ENCODE data around the gene CFP.

DNA sequence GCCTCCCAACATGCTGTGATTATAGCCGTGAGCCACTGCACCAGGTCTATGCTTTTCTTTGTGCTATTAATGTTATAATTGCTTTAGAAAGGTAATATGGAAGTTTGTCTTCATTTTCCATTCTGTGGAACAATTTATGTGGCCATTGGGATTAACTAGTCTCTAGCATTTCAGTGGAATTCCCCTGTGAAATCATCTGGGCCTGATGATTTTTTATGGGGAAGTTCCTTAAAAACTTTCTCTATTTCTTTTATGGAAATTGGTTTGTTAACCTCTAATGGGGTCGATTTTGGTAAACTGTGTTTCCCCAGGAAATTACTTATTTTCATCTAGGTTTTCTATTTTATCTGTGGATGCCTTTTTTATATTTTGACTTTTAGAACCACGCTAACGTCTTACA lies 36.2 kb downstream of the CFP start:
- TF ChIP-seq, protein P1, sequence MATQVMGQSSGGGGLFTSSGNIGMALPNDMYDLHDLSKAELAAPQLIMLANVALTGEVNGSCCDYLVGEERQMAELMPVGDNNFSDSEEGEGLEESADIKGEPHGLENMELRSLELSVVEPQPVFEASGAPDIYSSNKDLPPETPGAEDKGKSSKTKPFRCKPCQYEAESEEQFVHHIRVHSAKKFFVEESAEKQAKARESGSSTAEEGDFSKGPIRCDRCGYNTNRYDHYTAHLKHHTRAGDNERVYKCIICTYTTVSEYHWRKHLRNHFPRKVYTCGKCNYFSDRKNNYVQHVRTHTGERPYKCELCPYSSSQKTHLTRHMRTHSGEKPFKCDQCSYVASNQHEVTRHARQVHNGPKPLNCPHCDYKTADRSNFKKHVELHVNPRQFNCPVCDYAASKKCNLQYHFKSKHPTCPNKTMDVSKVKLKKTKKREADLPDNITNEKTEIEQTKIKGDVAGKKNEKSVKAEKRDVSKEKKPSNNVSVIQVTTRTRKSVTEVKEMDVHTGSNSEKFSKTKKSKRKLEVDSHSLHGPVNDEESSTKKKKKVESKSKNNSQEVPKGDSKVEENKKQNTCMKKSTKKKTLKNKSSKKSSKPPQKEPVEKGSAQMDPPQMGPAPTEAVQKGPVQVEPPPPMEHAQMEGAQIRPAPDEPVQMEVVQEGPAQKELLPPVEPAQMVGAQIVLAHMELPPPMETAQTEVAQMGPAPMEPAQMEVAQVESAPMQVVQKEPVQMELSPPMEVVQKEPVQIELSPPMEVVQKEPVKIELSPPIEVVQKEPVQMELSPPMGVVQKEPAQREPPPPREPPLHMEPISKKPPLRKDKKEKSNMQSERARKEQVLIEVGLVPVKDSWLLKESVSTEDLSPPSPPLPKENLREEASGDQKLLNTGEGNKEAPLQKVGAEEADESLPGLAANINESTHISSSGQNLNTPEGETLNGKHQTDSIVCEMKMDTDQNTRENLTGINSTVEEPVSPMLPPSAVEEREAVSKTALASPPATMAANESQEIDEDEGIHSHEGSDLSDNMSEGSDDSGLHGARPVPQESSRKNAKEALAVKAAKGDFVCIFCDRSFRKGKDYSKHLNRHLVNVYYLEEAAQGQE (IDR thresholded peaks at IDR 0.05; ENCODE audit: insufficient replicate concordance, low read depth), result no peak
- TF ChIP-seq, protein P2, sequence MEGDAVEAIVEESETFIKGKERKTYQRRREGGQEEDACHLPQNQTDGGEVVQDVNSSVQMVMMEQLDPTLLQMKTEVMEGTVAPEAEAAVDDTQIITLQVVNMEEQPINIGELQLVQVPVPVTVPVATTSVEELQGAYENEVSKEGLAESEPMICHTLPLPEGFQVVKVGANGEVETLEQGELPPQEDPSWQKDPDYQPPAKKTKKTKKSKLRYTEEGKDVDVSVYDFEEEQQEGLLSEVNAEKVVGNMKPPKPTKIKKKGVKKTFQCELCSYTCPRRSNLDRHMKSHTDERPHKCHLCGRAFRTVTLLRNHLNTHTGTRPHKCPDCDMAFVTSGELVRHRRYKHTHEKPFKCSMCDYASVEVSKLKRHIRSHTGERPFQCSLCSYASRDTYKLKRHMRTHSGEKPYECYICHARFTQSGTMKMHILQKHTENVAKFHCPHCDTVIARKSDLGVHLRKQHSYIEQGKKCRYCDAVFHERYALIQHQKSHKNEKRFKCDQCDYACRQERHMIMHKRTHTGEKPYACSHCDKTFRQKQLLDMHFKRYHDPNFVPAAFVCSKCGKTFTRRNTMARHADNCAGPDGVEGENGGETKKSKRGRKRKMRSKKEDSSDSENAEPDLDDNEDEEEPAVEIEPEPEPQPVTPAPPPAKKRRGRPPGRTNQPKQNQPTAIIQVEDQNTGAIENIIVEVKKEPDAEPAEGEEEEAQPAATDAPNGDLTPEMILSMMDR (IDR thresholded peaks at IDR 0.05; ENCODE audit: insufficient read depth, low read length), result no peak
